ENCODE measurements around the gene C3orf85.
"Not testable (repeated sequence)": the region's sequence is repeated elsewhere in the genome, so short reads cannot be mapped to it uniquely, and the experiment has no call there.

C3orf85 gene

DNA sequence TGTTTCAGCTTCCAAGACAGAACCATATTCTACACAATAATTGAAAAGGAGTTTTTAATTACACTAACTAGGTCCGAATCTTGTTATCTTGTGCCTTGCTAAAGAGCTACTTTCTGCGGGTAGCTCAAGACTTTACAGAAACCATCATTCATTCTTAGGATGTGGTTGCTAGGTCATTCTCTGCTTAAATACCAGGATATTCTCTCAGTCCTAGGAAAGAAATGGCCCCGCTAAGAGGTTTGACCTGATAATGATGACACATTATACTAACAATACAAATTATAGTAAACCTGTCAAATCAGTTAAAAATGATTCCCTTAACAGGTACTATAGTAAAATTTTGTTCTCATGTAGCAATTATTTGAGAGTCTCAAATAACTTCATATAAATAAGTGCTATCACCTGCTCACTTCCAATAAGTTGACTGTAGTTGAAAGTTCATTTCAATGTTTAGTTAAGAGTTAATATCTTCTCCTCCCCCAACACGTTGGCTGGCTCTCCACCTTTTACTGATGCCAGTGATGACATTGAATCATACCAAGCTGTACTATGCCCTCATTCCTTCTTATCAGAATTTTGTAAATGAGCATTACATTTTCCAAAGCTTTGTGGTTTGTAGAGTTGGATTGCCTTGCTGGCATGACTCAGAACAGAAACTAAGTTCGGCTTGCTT, 3.6 kb upstream of the C3orf85 start:
- Histone ChIP-seq H3K27ac (no peak overlapping the region), H3K4me1 (ENCODE audit: control insufficient read depth in 1 of 2, insufficient read depth in 1 of 2, low read depth in 1 of 2, low read length in 1 of 2) (no peaks in the 10 kb centered on the region), H3K4me3 (ENCODE audit: low read depth in 1 of 2, low read length in 1 of 2) (no peak overlapping the region), H3K27me3 (no peaks in the 10 kb centered on the region), H3K36me3 (no peaks in the 10 kb centered on the region), H3K9me3 (no peaks in the 10 kb centered on the region)
- no peak for TF ChIP-seq CTCF (IDR thresholded peaks at IDR 0.05)

- not testable (repeated sequence) for H3K4me1 ChIP-seq (ENCODE audit: control insufficient read depth in 1 of 2, insufficient read depth in 1 of 2, low read depth in 1 of 2, low read length in 1 of 2); H3K9me3 ChIP-seq
Measured at GRCh38 chr3:109133474-109133816, 3.1 kb upstream of the C3orf85 start.

DNA sequence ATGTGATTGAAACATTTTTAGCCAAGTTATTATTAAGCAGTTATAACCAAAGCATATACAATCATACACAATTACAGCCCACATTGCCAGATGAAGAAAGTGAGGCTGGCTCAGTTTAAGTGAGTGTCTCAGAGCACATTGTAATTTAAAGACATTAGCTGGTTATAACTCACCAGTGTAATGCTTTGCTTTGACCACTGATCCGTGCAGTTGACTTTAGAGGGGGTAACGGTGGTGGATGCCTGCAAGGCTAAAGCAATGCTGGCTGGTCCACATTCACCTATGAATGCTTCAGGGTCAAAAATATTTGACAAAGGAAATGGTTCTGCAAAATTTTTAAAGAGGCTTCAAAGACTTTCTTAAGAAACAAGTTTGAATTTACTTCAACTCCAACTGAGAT, 1.2 kb downstream of the C3orf85 start:
- Histone ChIP-seq H3K27me3 (no peaks in the 10 kb centered on the region), H3K9me3 (no peaks in the 10 kb centered on the region), H3K4me3 (ENCODE audit: low read depth in 1 of 2, low read length in 1 of 2) (no peak overlapping the region), H3K36me3 (no peaks in the 10 kb centered on the region), H3K27ac (no peak overlapping the region), H3K4me1 (ENCODE audit: control insufficient read depth in 1 of 2, insufficient read depth in 1 of 2, low read depth in 1 of 2, low read length in 1 of 2) (no peaks in the 10 kb centered on the region)
- TF ChIP-seq CTCF (IDR thresholded peaks at IDR 0.05), result no peak

More at GRCh38 chr3:109133474-109133816, 3.1 kb upstream of the C3orf85 start:
- H3K36me3 ChIP-seq; H3K27ac ChIP-seq; H3K27me3 ChIP-seq; H3K4me3 ChIP-seq (ENCODE audit: low read depth in 1 of 2, low read length in 1 of 2): not testable (repeated sequence)

GRCh38 chr3:109140318-109140717, 3.8 kb downstream of the C3orf85 start:
- no peaks in the 10 kb centered on the region for H3K36me3 ChIP-seq
- H3K4me1 ChIP-seq (ENCODE audit: control insufficient read depth in 1 of 2, insufficient read depth in 1 of 2, low read depth in 1 of 2, low read length in 1 of 2), result no peaks in the 10 kb centered on the region
- no peaks in the 10 kb centered on the region for H3K9me3 ChIP-seq
- no peak overlapping the region for H3K27ac ChIP-seq
- H3K4me3 ChIP-seq (ENCODE audit: low read depth in 1 of 2, low read length in 1 of 2), result no peak overlapping the region
- no peaks in the 10 kb centered on the region for H3K27me3 ChIP-seq
- no peak for TF ChIP-seq CTCF (IDR thresholded peaks at IDR 0.05)

DNA sequence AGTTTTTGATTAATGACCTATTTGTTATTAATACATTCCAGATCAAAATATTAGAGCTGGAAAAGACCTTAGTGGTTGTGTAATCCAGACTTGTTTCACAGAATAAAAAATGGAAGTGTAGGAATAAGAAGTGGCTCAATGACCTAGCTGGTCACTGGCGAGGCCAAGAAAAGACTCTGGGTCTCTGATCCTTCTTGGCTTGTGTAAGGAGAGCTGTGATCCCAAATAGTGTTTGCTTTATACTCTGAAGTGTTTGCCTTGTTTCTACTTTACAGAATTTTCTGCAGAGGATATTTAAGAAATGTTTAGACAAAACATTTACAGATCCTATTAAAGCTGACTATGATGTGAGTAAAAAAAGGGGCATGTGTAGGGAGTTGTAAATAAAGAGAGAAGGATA, 7.1 kb downstream of the C3orf85 start:
- Histone ChIP-seq H3K4me3 (ENCODE audit: low read depth in 1 of 2, low read length in 1 of 2) (no peak overlapping the region), H3K9me3 (no peaks in the 10 kb centered on the region), H3K36me3 (no peaks in the 10 kb centered on the region), H3K27me3 (no peaks in the 10 kb centered on the region), H3K27ac (no peak overlapping the region), H3K4me1 (ENCODE audit: control insufficient read depth in 1 of 2, insufficient read depth in 1 of 2, low read depth in 1 of 2, low read length in 1 of 2) (no peaks in the 10 kb centered on the region)
- no peak for TF ChIP-seq CTCF (IDR thresholded peaks at IDR 0.05)

DNA sequence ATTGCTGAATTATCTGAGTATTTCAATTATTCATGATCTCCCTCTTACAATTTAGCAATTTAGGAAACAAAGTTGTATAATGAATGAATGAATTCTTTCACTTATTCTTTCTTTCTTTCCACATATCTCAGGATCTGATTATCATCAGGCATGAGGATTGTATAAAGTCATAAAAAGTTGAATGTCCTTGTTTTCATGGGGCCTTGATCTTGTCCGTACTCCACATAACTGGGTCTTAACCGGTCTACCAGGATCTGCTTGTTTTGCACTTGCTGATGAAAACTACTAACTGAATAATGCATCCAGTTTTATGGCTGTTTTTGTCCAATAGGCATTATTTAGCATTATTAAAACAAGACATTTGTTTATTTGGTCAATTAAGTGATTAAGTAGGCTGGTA, 12.6 kb downstream of the C3orf85 start:
- H3K27ac ChIP-seq, result no peak overlapping the region
- no peaks in the 10 kb centered on the region for H3K27me3 ChIP-seq
- no peaks in the 10 kb centered on the region for H3K9me3 ChIP-seq
- H3K4me1 ChIP-seq (ENCODE audit: control insufficient read depth in 1 of 2, insufficient read depth in 1 of 2, low read depth in 1 of 2, low read length in 1 of 2), result no peaks in the 10 kb centered on the region
- no peak overlapping the region for H3K4me3 ChIP-seq (ENCODE audit: low read depth in 1 of 2, low read length in 1 of 2)
- no peaks in the 10 kb centered on the region for H3K36me3 ChIP-seq
- TF ChIP-seq CTCF (IDR thresholded peaks at IDR 0.05), result no peak
